Upper lobe of left lung (tissue), 6 donors: ENCODE data around the gene SPOP. TPM values are rescaled to one million over a fixed set of nuclear protein-coding genes. Genes with fewer than 3 reads are reported as not detected.

Experiments used
- ATAC-seq, 2 donors: fragments of 200-7000 bp; cut with Tn5 transposase; one replicate each; pipeline ENCODE4 v1.9.1; 2022; ENCODE audit warnings: mild to moderate bottlenecking in 2 of 2, moderate library complexity in 2 of 2; ENCODE audit not compliant: low FRiP score in 2 of 2
- DNase-seq, 2 donors: peaks; one replicate each; pipeline ENCODE4 v3.0.0-alpha.2; 2019 to 2020
- H3K27ac ChIP-seq, 4 donors: fragments of 200-600 bp; sonication (generic); one replicate each; pipeline ENCODE4 v1.5.1; 2016 to 2019
- H3K27me3 ChIP-seq, 4 donors: fragments of 200-600 bp; sonication (generic); one replicate each; pipeline ENCODE4 v1.5.1; 2017 to 2019
- H3K36me3 ChIP-seq, 4 donors: fragments of 200-600 bp; sonication (generic); one replicate each; pipeline ENCODE4 v1.5.1; 2016 to 2019
- H3K4me1 ChIP-seq, 4 donors: fragments of 200-600 bp; sonication (generic); one replicate each; pipeline ENCODE4 v1.5.1; 2018 to 2019
- H3K4me3 ChIP-seq, 4 donors: fragments of 200-600 bp; sonication (generic); one replicate each; pipeline ENCODE4 v1.5.1; 2017 to 2019; ENCODE audit warnings: mild to moderate bottlenecking in 2 of 4, moderate library complexity in 1 of 4
- H3K9me3 ChIP-seq, 4 donors: fragments of 200-600 bp; sonication (generic); one replicate each; pipeline ENCODE4 v1.5.1; 2018 to 2019
- EP300 ChIP-seq, 4 donors: sonication (generic); formaldehyde crosslinking; IDR thresholded peaks; one replicate each; pipeline ENCODE4 v1.5.1; 2017; ENCODE audit warnings: antibody characterized with exemption in 4 of 4, control low read depth in 2 of 4
- POLR2A ChIP-seq, 4 donors: fragments of 450-650 bp; IDR thresholded peaks; one replicate each; pipeline ENCODE4 v1.5.1; 2016 to 2017; ENCODE audit warnings: antibody characterized with exemption in 4 of 4, mild to moderate bottlenecking in 2 of 4
- POLR2AphosphoS5 ChIP-seq, 2 donors: sonication (generic); formaldehyde crosslinking; IDR thresholded peaks; one replicate each; pipeline ENCODE4 v1.5.1; 2017; ENCODE audit warnings: antibody characterized with exemption in 2 of 2
- WGBS, 2 donors: methylation state at CpG; one replicate each; pipeline ENCODE4 v1.1.5; 2017 to 2018; 5-methylcytosine and 5-hydroxymethylcytosine counted together
- total RNA-seq, 6 donors: library from RNA; depleted of rRNA in 4 of 6; stranded (reverse); fragments of >200 nt in 4 of 6; gene quantifications; one replicate each; pipeline versions ENCODE4 v1.1.0 to v1.2.1, GENCODE V29; 2016 to 2021
- TF ChIP-seq, protein P1 (sequence below), 6 experiments: fragments of 450-650 bp in 4 of 6; fragments of 200-600 bp in 2 of 6; sonication (generic) in 2 of 6; IDR thresholded peaks; one replicate each; pipeline ENCODE4 v1.5.1; 2016 to 2019; ENCODE audit warnings: antibody characterized with exemption in 6 of 6
- donor health status: DM: no; HTN: no; CAD: no; lungs with moderate emphysema.
- donor health status: DM: no; HTN: yes; CAD: no; lungs with severe emphysema.

Gene SPOP
- total RNA-seq, 6 donors from 2014 or later, result 56.6 to 99.2 (median 80.4) TPM

GRCh38 chr17:49604314-49604869, 73.5 kb downstream of the SPOP start:
- H3K36me3 ChIP-seq, result peaks cover 8 to 100% (median 58%) of the 10 kb centered on the region in 4 donors
- TF ChIP-seq EP300 (IDR thresholded peaks at IDR 0.05) (no peak), POLR2A (IDR thresholded peaks at IDR 0.05) (no peak), POLR2AphosphoS5 (IDR thresholded peaks at IDR 0.05) (no peak)
- peak overlapping the region in 2 of 4 donors; percentile 5 to 32 for H3K27ac ChIP-seq
- ATAC-seq, result no peak
- DNase-seq, result no peak
- H3K27me3 ChIP-seq, result no peaks in the 10 kb centered on the region
- no peaks in the 10 kb centered on the region for H3K9me3 ChIP-seq
- WGBS, 2 donors, result 84 to 90% methylated on average over 7 of the region's 7 CpGs
- H3K4me3 ChIP-seq, result no peak overlapping the region
- H3K4me1 ChIP-seq, result peaks cover 5 to 8% (median 6%) of the 10 kb centered on the region in 4 donors

GRCh38 chr17:49603720-49604119, 74.2 kb downstream of the SPOP start:
- DNase-seq (no peak), ATAC-seq (peak in 1 of 2 donors; percentile 34)
- no peaks in the 10 kb centered on the region for H3K9me3 ChIP-seq
- peak overlapping the region in 1 of 4 donors; percentile 32 for H3K27ac ChIP-seq
- no peak overlapping the region for H3K4me3 ChIP-seq
- WGBS, 2 donors, result 74 to 87% methylated on average over 2 of the region's 2 CpGs
- no peaks in the 10 kb centered on the region for H3K27me3 ChIP-seq
- TF ChIP-seq POLR2AphosphoS5 (IDR thresholded peaks at IDR 0.05), result no peak
- TF ChIP-seq POLR2A (IDR thresholded peaks at IDR 0.05), result no peak
- TF ChIP-seq, protein P1, sequence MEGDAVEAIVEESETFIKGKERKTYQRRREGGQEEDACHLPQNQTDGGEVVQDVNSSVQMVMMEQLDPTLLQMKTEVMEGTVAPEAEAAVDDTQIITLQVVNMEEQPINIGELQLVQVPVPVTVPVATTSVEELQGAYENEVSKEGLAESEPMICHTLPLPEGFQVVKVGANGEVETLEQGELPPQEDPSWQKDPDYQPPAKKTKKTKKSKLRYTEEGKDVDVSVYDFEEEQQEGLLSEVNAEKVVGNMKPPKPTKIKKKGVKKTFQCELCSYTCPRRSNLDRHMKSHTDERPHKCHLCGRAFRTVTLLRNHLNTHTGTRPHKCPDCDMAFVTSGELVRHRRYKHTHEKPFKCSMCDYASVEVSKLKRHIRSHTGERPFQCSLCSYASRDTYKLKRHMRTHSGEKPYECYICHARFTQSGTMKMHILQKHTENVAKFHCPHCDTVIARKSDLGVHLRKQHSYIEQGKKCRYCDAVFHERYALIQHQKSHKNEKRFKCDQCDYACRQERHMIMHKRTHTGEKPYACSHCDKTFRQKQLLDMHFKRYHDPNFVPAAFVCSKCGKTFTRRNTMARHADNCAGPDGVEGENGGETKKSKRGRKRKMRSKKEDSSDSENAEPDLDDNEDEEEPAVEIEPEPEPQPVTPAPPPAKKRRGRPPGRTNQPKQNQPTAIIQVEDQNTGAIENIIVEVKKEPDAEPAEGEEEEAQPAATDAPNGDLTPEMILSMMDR (IDR thresholded peaks at IDR 0.05), result peak in 1 of 6 experiments; percentile 21
- peaks cover 8 to 100% (median 52%) of the 10 kb centered on the region in 4 donors for H3K36me3 ChIP-seq
- peaks cover 5 to 8% (median 6%) of the 10 kb centered on the region in 4 donors for H3K4me1 ChIP-seq

DNA sequence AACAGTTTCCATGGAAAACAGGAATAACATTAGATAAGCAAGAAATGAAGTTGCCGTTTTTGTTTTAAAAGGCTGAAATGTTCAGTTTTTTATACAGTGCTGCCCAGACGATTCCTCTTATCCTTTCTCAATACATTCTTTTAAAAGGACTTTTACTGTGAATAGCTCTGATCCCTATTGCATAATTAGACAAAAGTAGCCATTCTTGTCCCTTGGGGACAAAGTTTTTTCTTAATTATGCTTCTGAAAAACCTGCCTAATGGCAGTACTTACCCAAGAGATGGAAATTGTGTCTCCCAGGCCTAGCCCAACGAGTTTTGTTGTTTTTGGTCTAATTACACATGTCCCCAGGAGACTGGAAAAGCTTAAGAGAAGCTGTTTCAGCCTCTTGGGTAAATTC, 74.7 kb downstream of the SPOP start:
- Histone ChIP-seq H3K27me3 (no peaks in the 10 kb centered on the region), H3K4me1 (peaks cover 7 to 10% (median 7%) of the 10 kb centered on the region in 4 donors), H3K27ac (peak overlapping the region in 1 of 4 donors; percentile 3), H3K4me3 (no peak overlapping the region), H3K9me3 (no peaks in the 10 kb centered on the region), H3K36me3 (peaks cover 4 to 98% (median 54%) of the 10 kb centered on the region in 4 donors)
- ATAC-seq (peak in 1 of 2 donors; percentile 16), DNase-seq (no peak)
- no peak for TF ChIP-seq POLR2AphosphoS5 (IDR thresholded peaks at IDR 0.05)
- TF ChIP-seq POLR2A (IDR thresholded peaks at IDR 0.05), result no peak
- TF ChIP-seq, protein P1 (IDR thresholded peaks at IDR 0.05), result no peak
- no peak for TF ChIP-seq EP300 (IDR thresholded peaks at IDR 0.05)
- 69 to 70% methylated on average over 3 of the region's 3 CpGs for WGBS, 2 donors

DNA sequence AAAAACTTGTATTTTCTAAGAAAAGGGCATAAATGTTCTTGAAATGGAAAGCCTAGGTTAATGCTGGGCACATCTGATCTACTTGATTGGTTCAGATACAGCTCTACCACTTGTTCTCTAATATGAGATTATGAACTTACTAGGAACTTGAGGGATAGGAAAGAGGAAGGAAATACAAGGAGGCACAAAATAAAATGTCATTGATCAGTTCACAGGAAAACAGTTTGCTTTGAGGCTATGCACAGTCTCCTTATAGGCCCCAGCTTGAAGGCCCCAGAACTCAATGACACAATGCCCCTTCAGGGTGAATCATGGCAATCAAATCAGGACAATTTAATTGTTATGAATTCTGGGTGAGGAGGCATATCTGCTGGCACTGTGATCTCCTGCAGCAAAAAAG, 75.1 kb downstream of the SPOP start:
- TF ChIP-seq POLR2AphosphoS5 (IDR thresholded peaks at IDR 0.05) (no peak), EP300 (IDR thresholded peaks at IDR 0.05) (no peak), POLR2A (IDR thresholded peaks at IDR 0.05) (no peak)
- TF ChIP-seq, protein P1 (IDR thresholded peaks at IDR 0.05), result no peak

GRCh38 chr17:49600949-49601348, 76.9 kb downstream of the SPOP start:
- no peak for ATAC-seq
- no peaks in the 10 kb centered on the region for H3K27me3 ChIP-seq
- no peak overlapping the region for H3K27ac ChIP-seq
- TF ChIP-seq, protein P1 (IDR thresholded peaks at IDR 0.05), result no peak
- TF ChIP-seq EP300 (IDR thresholded peaks at IDR 0.05) (no peak), POLR2AphosphoS5 (IDR thresholded peaks at IDR 0.05) (no peak), POLR2A (IDR thresholded peaks at IDR 0.05) (no peak)
- no peak for DNase-seq
- H3K36me3 ChIP-seq, result peaks cover 4 to 90% (median 43%) of the 10 kb centered on the region in 4 donors
- H3K4me3 ChIP-seq, result no peak overlapping the region
- peaks cover 13 to 23% (median 20%) of the 10 kb centered on the region in 4 donors for H3K4me1 ChIP-seq
- no peaks in the 10 kb centered on the region for H3K9me3 ChIP-seq

More for the DNA sequence above, 75.1 kb downstream of the SPOP start:
- ATAC-seq (peak in 1 of 2 donors; percentile 16), DNase-seq (no peak)
- Histone ChIP-seq H3K4me3 (no peak overlapping the region), H3K27ac (peak overlapping the region in 1 of 4 donors; percentile 3), H3K4me1 (peaks cover 8 to 15% (median 11%) of the 10 kb centered on the region in 4 donors), H3K9me3 (no peaks in the 10 kb centered on the region), H3K27me3 (no peaks in the 10 kb centered on the region), H3K36me3 (peaks cover 4 to 98% (median 53%) of the 10 kb centered on the region in 4 donors)
